Neural cell (in vitro differentiated cells): ENCODE measurements around the gene DNAAF1. TPM values are rescaled to one million over a fixed set of nuclear protein-coding genes. Genes with fewer than 3 reads are reported as not detected.

ENCODE experiments used
- polyA plus RNA-seq: library from polyadenylated mRNA; depleted of rRNA; stranded (reverse); fragments of >200 nt; gene quantifications from 2 replicates; pipeline ENCODE4 v1.2.3, GENCODE V29; 2014

The DNAAF1 gene
- polyA plus RNA-seq, 1 donor from 2014 or later, result 0.71 TPM

Other genes with a start within 250 kb of the DNAAF1 start
- gene MLYCD, start 246.2 kb upstream of the DNAAF1 start, polyA plus RNA-seq, result 2.4 and 3.3 TPM in 2 replicates
- 2.1 TPM in 1 of 2 replicates, not detected in the other for gene OSGIN1, start 192.1 kb upstream of the DNAAF1 start, polyA plus RNA-seq
- gene NECAB2, start 177.1 kb upstream of the DNAAF1 start, polyA plus RNA-seq, result 9.6 and 12.5 TPM in 2 replicates
- not detected in 2 replicates for gene SLC38A8, start 102.5 kb upstream of the DNAAF1 start, polyA plus RNA-seq
- gene MBTPS1, start 28.4 kb upstream of the DNAAF1 start, polyA plus RNA-seq, result 66.9 and 86.9 TPM in 2 replicates
- gene HSDL1, start 131 bp upstream of the DNAAF1 start, polyA plus RNA-seq, result 211 and 217 TPM in 2 replicates
- 25.5 and 43.3 TPM in 2 replicates for gene TAF1C, start 41.7 kb downstream of the DNAAF1 start, polyA plus RNA-seq
- not detected in 2 replicates for gene ADAD2, start 45.8 kb downstream of the DNAAF1 start, polyA plus RNA-seq
- not detected in 2 replicates for gene KCNG4, start 94.7 kb downstream of the DNAAF1 start, polyA plus RNA-seq
- gene WFDC1, start 149.6 kb downstream of the DNAAF1 start, polyA plus RNA-seq, result not detected in 2 replicates
- gene ATP2C2, start 223.2 kb downstream of the DNAAF1 start, polyA plus RNA-seq, result not detected in 2 replicates